DMS114 treated with DMSO at 0.1 percent for 48 hours (cell line): ENCODE results near the gene FGD6.
"Not testable (repeated sequence)": the region's sequence is repeated elsewhere in the genome, so short reads cannot be mapped to it uniquely, and the experiment has no call there.

Experiments used
- DNase-seq: peaks from one replicate; lab custom pipeline; 2025; ENCODE audit not compliant: unreplicated experiment; lab: John Stamatoyannopoulos, UW

FGD6 gene

DNA sequence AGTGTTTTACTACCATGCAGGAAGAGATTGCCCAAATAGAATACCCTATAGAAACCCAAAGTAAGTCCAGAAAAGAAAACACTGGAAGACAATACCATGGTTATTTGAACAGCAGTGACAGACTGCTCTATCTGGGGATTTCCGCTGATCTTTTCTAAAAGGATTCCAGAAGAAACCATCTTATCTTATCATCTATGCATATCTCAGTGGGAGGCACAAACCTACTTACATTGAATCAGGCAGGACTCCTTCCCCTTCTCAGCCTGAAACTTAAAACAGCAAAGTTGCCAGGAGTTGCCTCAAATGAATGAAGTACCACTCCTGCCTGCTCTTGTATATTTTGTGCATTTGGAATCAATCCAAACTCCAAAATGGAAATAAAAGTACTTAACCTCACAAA, 87.2 kb downstream of the FGD6 start:
- DNase-seq = no peak

DNA sequence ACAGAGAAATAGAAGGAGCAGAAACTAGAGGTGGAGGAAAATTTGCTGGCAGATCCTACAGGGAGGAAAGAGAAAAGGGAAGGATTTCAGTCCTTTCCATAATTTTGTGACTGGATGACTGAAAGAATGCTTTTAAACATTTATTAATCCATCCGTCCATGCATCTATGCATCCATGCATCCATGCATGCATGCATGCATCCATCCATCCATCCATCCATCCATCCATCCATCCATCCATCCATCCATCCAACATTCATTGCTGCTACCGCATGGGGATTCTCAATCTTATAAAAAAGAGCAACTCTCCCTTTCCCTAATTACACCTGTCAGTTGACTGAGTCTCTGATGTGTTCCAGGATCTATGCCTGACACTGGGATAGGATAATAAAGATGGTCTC, 88.2 kb downstream of the FGD6 start:
- DNase-seq = no peak

DNA sequence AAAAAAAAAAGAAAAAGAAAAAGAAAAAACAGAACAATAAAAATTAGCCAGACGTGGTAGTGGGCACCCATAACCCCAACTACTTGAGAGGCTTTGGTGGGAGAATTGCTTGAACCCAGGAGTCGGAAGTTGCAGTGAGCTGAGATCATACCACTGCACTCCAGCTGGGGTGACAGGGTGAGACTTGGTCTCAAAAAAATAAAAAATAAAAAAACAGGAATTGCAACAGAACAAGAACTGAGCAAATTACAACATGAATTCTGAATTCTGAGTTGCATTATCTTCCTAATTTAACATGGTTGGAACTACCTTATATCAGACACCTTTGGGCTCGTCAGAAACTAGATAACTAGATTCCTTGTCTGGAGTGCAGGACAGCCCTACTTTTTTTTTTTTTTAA, 90.5 kb downstream of the FGD6 start:
- no peak for DNase-seq

DNA sequence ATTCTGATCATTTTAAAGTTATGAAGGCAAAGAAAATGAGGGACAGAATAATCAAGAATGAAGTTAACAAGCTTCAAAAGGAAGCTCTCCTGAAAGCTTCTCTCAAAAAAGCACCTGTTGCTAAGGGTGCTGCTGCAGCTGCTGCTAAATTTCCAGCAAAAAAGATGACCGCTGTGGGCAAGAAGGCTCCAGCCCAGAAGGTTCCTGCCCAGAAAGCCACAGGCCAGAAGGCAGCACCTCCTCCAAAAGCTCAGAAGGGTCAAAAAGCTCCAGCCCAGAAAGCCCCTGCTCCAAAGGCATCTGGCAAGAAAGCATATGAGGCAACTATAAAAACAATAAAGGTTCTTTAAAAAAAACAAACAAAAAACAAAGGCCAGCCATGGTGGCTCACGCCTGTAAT, 91.2 kb downstream of the FGD6 start:
- DNase-seq = no peak

DNA sequence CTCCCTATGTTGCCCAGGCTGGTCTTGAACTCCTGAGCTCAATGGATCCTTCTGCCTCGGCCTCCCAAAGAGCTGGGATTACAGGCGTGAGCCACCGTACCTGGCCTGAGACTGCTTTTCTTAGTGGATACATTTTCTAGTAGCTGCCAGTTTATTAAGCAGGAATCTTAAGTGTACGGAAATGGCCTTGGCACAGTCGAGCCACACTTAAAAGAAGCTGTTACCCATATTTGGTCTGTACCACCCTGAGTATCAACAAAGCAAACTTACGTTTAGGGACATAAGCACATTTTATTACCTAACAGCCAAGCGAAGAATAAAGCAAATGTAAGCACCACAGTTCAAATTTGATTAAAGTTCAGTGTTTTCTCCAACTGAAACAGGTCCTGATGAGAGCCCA, 93.2 kb downstream of the FGD6 start:
- no peak for DNase-seq

DNA sequence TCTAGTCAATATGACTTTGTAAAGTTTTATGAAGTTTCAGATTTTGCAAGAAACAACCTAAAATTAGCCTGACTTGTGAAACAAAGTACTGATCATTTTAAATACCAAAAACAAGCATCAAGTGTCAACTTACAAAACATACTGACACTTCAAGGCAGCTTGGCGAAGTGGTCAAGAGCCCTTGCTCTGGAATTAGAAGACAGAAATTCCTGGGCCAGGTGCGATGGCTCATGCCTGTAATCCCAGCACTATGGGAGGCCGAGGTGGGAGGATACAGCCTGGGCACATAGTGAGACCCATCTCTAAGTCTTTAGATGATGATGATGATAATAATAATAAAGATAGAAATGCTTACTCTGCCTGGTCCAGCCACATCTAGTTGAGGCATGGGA, 98.5 kb downstream of the FGD6 start:
- DNase-seq = no peak

DNA sequence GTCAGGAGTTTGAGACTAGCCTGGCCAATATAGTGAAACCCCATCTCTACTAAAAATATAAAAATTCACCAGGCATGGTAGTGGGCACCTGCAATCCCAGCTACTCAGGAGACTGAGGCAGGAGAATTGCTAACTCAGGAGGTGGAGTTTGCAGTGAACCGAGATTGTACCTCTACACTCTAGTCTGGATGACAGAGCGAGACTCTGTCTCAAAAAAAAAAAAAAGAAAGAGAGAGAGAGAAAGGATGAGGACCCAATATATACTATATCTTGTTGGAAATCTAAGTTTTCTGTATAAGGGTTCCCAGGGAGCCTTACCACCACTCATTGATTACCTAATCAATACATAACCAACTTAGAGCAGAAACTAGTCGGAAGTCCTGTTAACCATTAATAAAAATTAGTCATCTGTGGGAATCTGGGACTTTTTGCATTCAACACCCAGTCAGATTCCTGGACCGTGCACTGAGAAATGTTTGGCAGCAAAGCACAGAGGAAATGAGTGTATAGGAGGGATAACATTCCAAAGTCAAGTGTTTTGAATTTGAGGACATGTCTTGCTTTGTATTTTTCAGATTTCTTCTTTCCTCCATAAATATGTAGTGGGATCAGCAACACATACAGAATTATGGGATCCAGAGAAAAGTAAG, 99.0 kb downstream of the FGD6 start:
- no peak for DNase-seq

DNA sequence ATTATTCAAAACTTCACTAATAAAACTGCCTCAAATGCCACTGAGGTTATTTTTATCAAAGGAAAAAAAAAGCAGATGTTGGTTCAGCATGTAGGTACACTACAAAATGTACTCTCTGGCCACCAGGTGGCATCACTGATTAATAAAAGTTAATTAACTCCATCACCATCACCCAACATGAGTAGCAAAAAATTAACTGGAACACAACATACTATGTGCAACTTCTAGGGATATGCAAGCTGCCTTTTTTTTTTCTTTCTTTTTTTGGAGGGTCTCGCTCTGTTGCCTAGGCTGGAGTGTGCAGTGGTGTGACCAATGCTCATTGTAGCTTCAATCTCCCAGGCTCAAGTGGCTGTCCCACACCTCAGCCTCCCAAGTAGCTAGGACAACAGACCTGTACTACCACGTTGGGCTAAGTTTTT, 100.1 kb downstream of the FGD6 start:
- peak; percentile 43 for DNase-seq

DNA sequence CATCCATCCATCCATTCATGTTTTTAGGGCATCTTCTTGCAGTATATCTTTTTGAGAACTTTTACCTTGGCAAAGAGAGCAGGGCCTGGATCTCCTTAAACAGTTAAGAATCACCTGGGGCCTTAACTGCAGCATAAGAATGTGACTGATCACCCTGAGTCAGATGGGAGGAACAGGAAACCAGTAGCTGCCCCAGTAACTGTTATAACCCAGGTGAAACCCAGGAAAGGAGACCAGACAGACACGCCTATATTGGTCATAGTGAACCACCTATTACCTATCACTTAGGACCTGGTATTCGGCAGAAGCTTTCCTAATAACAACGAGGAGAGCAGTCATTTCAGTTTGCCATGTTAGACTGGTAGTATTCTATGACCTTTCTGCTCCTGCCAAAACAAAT, 100.5 kb downstream of the FGD6 start:
- DNase-seq = no peak

DNA sequence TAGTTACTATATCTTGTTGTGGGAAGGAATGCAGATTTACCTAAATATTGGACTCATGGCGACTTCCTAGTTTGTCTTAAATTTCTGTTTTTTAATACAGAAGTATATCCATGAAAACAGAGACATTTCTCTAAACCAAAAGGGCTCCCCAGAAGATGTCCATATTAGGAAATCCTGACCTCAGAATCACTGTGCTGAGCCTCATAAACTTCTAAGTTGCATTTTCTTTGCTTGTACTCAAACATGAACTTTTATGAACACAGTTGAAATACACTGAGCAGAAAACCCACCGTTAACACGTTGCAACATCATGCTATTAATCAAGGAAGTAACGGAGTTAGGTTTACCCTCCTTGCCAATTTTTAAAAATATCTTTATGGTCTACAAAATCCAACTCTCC, 100.9 kb downstream of the FGD6 start:
- no peak for DNase-seq

DNA sequence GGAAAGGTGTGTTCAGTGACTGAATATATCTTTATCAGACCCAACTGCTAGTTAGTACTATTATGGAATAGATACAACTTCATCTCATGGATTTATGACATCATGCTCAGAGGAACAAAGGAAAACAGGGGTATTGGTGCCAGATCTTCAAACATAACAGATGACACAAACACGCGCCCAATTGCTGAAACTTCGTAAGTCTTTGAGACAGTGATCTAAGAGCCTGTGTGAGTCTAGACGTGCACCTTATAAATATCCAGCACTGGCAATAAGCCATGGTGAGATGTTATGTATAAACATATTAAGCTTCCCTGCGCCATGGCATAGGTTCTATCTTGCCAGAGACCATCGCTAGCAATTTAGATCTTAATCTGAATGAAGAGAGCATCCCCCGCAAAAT, 101.6 kb downstream of the FGD6 start:
- DNase-seq = no peak

DNA sequence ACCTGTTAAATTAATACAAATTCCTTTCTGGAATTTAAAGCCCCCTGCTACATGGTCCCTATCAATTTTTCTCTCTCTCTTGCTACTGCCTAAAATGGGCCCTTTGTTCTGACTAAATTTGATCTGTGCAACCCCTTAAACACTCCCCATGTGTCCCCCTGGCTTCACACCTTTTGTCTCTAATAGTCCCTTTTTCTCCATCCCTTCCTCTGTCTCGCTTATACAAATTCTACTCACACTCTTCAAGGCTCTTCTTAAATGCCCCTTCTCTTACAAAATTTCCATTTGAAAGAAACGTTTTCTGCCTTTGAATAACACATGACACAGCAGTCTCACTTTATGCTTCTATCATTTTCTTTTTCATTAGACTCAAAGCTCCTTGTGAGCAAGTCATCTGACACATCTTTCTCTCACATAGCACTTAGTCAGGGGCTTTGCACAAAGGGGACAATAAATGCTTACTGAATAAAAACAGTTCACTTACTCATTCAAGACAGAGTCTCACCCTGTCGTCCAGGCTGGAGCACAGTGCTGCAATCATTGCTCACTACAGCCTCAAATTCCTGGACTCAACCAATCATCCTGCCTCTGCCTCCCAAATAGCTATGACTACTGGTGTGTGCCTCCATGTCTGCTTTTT, 102.4 kb downstream of the FGD6 start:
- DNase-seq = no peak

DNA sequence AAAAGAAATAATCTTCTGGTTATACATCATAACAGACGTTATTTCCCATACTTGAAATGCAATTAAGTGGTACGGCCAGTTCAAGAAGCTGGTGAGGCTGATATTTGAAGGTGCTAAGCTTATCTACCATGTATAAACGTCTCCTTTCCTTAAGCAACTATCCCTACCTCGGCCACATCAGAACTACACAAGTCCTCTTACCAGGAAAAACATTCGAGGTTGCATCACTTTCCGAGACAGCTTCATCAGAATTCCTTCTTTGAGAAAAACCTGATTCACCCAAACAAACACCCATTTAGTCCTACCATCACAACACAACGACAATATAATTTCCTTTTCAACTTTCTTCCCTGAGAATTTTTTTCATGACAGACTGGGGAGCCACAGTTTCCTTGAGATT, 109.9 kb downstream of the FGD6 start:
- DNase-seq = no peak

DNA sequence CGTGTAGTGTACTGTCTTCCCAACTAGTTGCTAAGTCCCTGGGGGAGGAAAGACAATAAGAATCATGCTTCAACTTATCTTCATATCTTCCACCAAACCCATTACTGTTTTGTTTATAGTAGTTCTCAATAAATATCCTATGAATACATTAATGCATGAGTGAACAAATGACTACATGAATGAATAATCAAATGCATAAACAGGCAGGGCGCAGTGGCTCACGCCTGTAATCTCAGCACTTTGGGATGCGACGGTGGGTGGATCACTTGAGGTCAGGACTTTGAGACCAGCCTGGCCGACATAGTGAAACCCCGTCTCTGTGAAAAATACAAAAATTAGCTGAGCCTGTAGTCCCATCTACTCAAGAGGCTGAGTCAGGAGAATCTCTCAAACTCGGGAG, 111.7 kb downstream of the FGD6 start:
- no peak for DNase-seq

DNA sequence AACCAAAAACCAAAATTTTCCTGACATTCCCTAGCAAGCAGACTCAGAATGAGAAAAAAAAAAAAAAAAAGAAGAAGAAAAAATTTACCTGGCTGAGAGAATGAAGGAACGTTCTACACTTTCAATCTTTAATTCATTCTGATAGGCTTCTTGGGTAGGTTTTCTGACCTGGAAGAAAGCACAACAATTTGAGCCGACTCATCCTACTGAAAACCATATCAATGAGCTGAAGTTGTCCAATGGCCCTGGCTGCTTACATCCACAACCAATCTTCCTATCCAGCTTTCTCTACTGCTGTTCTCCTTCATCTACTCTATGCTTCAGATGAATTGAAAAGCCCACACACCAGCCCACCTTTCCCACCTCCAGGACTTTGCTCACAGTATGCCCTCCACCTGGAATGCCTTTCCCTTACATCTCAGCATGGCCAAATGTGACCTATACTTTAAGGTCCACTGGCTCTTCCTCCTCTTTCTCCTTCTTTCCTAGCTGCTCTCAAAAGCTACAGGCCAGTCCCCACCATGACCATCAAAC, 112.3 kb downstream of the FGD6 start:
- no peak for DNase-seq

DNA sequence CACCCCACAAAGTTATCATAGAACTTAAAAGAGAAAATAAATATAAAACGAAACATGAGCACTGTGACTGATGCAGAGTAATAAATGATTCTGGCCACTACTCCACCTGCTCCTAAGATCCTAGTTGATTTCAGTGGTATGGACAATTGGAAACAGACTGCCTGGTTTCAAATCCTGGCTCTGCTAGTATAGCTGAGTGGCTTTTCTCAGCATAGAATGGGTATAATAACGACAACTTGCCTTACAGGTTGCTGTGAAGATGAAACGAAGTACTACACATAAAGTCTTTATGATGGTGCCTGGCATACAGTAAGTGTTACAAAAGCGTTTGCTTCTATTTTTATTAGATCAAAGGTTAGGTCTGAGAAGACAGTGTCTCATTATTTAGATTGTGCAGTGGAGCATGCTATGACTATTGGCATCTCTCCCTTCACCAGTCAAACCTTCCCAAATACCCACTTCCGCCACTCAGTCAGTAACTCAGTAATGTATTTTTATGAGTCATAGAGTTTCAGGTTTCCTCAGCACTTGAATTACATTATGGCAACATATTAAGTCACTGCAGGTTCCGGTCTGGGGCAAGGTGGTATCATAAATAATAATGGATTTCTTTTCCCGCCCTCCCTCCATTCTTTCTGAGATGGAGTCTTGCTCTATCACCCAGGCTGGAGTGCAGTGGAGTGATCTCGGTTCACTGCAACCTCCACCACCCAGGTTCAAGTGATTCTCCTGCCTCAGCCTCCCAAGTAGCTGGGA, 114.2 kb downstream of the FGD6 start:
- no peak for DNase-seq

DNA sequence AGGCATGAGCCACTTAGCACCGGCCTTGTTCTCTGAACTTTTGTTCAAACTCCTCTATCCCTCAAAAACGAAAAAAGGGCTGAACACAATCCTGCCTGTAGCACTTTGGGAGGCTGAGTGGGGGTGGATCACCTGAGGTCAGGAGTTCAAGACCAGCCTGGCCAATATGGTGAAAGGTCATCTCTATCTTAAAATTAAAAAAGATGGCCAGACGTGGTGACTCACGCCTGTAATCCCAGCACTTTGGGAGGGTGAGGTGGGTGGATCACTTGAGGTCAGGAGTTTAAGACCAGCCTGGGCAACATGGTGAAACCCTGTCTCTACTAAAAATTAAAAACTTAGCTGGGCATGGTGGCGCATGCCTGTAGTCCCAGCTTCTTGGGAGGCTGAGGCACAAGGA, 115.3 kb downstream of the FGD6 start:
- DNase-seq = not testable (repeated sequence)

DNA sequence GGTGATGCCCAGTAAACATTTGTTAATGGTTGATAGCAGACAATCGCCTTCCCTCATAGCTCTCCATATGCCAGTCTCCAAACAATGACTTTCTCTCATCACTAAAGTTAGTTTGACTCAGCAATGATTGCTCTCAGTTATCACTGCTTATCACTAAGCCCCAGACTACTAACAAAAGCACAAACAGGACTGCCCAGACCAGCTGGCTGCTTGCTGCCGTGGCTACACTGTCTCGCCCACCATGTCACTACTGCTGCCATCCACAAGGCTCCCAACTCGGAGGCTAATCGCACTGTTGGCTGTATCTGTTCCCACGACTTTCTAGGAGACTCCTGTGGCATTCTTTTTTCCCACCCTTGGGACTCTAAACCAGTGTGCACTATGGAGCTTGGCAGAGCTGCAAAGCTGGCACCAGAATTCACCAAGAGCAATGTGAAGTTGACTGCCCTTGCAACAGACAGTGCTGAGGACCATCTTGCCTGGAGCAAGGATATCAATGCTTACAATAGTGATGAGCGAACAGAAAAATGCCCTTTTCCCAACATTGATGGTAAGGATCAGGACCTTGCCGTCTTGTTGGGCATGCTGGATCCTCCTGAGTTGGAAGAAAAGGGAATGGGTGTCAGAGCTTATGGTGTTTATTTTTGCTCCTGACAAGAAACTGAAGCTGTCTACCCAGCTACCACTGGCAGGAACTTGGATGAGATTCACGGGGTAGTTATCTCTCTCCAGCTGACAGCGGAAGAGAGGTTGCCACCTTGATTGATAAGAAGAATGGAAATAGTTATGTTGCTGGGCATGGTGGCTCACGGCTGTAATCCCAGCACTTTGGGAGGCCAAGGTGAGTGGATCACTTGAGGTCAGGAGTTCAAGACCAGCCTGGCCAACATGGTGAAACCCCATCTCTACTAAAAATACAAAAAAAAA, 116.7 kb downstream of the FGD6 start:
- DNase-seq = no peak

DNA sequence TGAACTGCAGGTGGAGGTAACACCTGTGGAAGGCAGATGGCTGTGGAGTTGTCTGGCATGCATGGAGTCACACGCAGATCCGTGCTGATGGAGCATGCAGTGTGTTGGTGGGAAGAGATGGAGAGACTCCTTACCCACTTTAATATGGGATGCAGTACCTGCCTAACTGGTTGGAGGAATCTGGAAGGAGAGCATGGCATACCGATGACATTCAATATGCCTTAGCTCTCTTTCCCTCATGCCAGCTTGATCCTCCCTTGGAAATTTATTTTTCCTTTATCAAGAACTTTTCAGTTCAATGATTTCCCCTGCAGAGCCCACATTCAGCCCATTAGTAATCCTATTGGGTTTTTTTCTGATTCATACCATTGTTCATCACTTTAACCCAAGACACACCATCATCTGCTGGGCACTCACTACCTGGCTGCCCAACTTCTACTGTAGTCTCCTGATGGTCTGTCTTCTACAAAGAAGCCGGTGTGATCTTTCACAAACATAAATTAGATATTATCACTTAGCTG, 117.9 kb downstream of the FGD6 start:
- DNase-seq = no peak

DNA sequence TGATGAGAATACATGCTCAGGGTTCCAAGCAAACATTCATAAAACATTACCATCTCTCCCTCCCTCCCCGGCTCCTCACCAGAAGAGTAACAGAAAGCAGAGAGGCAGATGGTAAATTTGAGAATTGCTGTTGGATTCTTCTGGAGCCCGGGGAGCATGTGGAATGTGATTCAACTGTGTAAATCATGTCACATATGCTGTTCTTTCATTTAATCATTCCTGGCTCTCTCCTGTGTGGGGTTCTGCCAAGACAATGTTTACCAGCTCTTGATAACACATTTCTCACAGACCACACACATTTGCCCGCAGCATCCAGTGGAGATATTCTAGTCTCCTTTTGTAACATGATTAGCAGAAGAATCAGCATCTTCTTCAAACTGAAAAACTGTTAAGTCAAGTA, 120.4 kb downstream of the FGD6 start:
- no peak for DNase-seq

DNA sequence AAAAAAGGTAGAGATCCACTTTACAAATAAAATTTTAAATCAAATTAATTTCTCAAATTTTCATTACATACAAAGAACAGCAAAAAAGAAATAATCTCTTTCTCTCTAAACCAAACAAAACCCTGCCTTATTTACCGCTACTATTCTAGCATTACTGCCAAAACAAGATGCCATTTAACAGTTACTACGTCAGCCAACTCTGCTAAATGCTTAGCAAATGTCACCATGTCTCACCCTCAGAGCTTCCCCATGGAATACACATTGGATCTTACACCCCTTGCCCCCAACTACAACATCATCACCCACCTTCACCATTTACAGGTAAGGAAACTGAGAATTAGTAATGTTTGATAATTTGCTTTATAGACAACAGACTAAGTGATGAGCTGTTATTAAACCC, 120.9 kb downstream of the FGD6 start:
- no peak for DNase-seq
